Jurkat, Clone E6-1 (cell line): Measurements from ENCODE around the gene IGLON5.

ENCODE experiments used
- DNase-seq: peaks from one replicate; pipeline ENCODE4 v3.0.0-alpha.2; 2011; ENCODE audit warnings: low read depth, low spot score
- H3K4me3 ChIP-seq: 2 replicates; pipeline ENCODE4 v1.5.1; 2011; ENCODE audit warnings: mild to moderate bottlenecking, low read length, control low read depth, moderate library complexity

The IGLON5 gene

DNA sequence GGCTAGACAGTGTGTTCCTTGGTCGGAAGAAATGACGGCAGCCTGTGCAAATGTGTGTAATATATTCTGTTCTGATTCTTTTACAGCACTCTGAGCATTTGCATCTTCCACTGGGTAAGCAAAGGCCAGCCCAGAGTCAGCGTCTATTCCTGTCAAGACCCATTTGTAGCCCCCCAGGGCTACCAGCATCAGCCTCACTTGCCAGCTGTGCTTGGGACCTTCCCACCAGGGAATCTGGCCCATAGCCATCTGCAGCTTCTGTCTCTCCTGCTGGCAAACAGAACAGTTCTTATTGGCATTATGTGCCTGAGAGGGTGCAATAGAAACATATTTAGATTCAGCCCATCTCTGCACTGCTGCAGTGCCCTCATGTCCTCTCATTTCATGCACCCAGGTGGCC is 6.0 kb upstream of the IGLON5 start:
- no peak overlapping the region for H3K4me3 ChIP-seq
- DNase-seq: no peak

- no peak overlapping the region for H3K4me3 ChIP-seq
- no peak for DNase-seq
Measured at GRCh38 chr19:51316688-51317087, 5.2 kb downstream of the IGLON5 start.

DNA sequence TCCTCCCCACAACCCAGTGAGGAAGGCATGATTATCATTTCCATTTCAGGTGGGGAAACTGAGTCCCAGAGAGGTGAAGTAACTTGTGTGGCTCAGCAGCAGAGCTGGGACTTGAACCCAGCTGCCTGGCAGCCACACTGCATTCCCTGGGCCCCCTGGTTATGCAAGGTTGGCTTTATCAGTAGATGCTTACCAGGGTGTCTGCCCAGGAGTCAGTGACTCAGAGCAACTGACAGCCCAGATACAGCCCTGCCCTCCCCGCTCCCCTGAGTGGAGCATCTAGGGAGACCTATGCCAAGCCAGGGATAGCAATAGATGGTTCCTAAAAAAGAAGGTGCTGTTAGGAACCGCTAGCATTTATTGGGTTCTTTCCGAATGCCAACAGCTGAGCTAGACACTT is 5.9 kb downstream of the IGLON5 start:
- DNase-seq: no peak
- no peak overlapping the region for H3K4me3 ChIP-seq

GRCh38 chr19:51317968-51318367 is 6.5 kb downstream of the IGLON5 start:
- H3K4me3 ChIP-seq: no peak overlapping the region
- no peak for DNase-seq

GRCh38 chr19:51318687-51319648 is 7.5 kb downstream of the IGLON5 start:
- DNase-seq: no peak
- no peak overlapping the region for H3K4me3 ChIP-seq

DNA sequence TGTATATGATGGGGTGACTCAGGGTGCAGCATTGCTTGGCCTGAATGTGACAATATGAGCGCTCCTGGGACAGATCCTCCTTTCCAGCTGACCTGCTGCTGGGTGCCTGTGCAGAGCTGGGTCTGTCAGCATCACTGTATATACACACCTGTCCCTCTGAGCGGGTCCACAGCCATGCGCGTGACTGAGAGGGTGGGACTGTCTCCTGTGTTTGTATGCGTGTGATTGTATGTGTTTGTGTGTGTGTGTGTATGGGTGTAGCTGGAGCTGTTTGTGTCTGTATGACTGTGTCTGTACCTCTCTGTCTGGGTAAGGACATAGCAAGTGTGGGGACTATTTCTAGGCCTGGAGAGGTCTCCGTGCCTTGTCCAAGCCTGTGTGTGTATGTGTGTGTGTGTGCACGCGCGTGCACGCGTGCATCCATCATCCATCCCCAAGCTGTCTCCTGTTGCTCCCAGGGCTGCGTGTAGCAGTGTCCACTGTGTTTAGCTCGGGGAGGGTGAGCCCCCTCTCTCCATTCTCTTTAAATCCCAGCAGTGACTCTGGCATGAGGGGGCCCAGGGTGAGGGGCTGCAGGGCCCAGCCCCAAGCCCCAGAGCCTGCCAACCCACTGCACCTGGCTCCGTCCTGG is 8.3 kb downstream of the IGLON5 start:
- no peak for DNase-seq
- no peak overlapping the region for H3K4me3 ChIP-seq

DNA sequence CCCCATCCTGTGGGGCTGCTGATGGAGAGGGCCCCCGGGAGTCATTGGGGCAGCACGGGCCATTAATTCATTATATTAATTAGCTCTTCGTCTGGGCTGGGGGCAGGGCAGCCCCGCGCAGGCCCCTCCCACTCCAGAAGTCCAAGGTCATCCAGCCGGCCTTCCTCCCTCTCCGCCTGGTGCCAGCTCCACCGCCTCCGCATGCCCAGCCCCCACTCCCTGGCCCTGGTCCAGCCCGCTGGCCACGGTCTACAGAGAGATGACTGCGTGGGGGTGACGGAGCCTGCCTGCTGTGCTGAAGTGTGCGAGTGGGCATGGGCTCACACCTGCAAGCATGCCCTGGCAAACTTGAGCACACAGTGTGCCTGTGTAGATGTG is 8.8 kb downstream of the IGLON5 start:
- no peak for DNase-seq
- no peak overlapping the region for H3K4me3 ChIP-seq

DNA sequence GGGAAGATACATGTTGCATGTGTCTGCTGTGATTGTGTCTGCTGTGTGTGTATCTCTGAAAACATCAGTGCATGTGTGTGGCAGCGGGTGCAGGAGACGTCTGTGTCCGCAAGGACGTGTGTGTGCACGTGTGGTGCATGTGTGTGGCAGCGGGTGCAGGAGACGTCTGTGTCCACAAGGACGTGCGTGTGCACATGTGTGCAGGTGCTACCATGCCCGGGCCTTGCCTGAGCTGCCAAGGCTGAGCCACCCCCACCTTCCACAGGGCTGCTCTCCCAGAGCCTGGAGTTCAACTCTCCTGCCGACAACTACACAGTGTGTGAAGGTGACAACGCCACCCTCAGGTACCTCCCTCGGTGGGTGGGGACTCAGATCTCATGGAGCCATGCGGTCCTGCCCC is 10.4 kb downstream of the IGLON5 start:
- H3K4me3 ChIP-seq: no peak overlapping the region
- DNase-seq: no peak

- no peak overlapping the region for H3K4me3 ChIP-seq
- DNase-seq: peak; percentile 54
Measured at GRCh38 chr19:51323481-51324166, 12.2 kb downstream of the IGLON5 start.

DNA sequence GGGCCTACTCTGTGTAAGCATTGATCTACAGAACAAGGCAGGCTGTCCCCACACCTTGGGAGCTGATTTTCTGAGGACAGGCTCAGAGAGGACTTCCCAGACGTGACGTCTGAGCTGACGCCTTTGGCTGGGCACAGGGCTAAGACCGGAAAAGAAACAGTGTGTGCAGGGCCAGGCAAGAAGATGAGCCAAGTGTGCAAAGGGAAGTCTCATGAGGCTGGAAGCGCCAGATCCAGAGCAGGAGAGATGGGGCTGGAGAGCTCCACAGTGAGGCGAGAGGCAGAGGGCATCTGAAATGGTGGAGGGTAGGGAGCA is 12.7 kb downstream of the IGLON5 start:
- H3K4me3 ChIP-seq: no peak overlapping the region
- no peak for DNase-seq

GRCh38 chr19:51325161-51325976 is 13.9 kb downstream of the IGLON5 start:
- DNase-seq: no peak
- H3K4me3 ChIP-seq: no peak overlapping the region

- DNase-seq: no peak
- H3K4me3 ChIP-seq: no peak overlapping the region
Measured at GRCh38 chr19:51326216-51327065, 15.0 kb downstream of the IGLON5 start.

GRCh38 chr19:51327066-51328001 is 15.9 kb downstream of the IGLON5 start:
- DNase-seq: peak; percentile 10
- H3K4me3 ChIP-seq: peak overlapping the region; percentile 23

- DNase-seq: no peak
- no peak overlapping the region for H3K4me3 ChIP-seq
Measured at GRCh38 chr19:51329411-51329810, 18.0 kb downstream of the IGLON5 start.

- DNase-seq: no peak
- H3K4me3 ChIP-seq: no peak overlapping the region
Measured at GRCh38 chr19:51330366-51330765, 18.9 kb downstream of the IGLON5 start.

GRCh38 chr19:51331193-51331592 is 19.7 kb downstream of the IGLON5 start:
- no peak for DNase-seq
- H3K4me3 ChIP-seq: no peak overlapping the region

DNA sequence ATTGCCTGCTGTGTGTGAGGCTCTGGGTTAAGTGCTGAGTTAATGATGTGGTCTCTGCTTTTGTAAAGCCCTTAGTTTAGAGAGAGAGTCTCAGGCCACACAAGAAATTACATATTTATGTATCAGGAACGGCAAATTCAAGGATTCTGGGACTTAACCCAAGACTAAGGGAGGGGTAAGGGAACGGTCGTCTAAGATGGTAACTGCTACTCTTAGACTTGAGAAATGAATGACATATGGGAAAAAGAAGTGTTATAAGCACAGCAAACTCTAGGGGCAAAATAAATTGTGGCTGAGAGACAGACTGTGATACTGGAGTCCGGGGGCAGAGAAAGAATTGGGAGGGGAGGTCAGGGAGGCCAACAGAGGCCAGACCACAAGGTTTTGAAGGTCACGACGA is 20.3 kb downstream of the IGLON5 start:
- no peak overlapping the region for H3K4me3 ChIP-seq
- DNase-seq: no peak
